ENCODE results near the gene THBS1.

THBS1 gene

DNA sequence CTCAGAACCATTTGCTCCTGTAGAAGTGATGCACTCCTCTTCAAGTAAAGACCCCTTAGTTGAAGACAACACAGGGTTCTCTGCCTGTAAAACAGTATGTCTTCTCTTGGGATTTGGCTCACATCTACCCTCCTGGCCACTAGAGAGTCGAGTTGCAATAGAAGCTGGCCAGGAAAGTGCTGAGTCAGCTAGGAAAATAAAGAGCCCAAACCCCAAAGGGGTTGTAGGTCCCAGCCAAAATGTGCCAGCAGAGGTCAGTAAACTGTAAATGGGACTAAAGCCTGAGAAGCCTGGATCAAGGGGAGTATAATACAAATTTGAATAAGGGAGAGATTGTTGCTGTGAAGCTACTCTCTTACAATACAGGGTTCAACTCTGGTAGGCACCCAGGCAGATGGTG is 37.2 kb upstream of the THBS1 start:
- TF ChIP-seq ZFX (IDR thresholded peaks at IDR 0.05; ENCODE audit: borderline replicate concordance), result no peak
- TF ChIP-seq, protein P1, sequence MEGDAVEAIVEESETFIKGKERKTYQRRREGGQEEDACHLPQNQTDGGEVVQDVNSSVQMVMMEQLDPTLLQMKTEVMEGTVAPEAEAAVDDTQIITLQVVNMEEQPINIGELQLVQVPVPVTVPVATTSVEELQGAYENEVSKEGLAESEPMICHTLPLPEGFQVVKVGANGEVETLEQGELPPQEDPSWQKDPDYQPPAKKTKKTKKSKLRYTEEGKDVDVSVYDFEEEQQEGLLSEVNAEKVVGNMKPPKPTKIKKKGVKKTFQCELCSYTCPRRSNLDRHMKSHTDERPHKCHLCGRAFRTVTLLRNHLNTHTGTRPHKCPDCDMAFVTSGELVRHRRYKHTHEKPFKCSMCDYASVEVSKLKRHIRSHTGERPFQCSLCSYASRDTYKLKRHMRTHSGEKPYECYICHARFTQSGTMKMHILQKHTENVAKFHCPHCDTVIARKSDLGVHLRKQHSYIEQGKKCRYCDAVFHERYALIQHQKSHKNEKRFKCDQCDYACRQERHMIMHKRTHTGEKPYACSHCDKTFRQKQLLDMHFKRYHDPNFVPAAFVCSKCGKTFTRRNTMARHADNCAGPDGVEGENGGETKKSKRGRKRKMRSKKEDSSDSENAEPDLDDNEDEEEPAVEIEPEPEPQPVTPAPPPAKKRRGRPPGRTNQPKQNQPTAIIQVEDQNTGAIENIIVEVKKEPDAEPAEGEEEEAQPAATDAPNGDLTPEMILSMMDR (IDR thresholded peaks at IDR 0.05), result no peak

DNA sequence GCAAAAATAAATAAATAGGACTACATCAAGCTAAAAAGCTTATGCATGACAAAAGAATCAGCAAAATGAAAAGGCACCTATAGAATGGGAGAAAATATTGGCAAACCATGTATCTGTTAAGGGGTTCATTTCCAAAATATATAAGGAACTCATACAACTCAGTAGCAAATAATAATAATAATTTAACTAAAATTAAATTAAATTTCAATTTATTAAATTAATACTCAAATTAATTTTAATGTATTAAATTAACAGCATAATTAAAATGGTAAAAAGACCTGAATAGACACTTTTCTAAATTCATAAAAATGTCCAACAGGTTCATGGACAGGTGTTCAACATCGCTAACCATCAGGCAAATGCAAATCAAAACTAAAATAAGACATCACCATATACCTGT is 34.0 kb upstream of the THBS1 start:
- TF ChIP-seq, protein P1 (IDR thresholded peaks at IDR 0.05), result no peak
- no peak for TF ChIP-seq ZFX (IDR thresholded peaks at IDR 0.05; ENCODE audit: borderline replicate concordance)
- no peak overlapping the region for H3K27ac ChIP-seq

More for the DNA sequence above, 37.2 kb upstream of the THBS1 start:
- no peak overlapping the region for H3K27ac ChIP-seq

GRCh38 chr15:39548561-39548960 is 32.3 kb upstream of the THBS1 start:
- TF ChIP-seq, protein P1 (IDR thresholded peaks at IDR 0.05), result no peak
- TF ChIP-seq ZFX (IDR thresholded peaks at IDR 0.05; ENCODE audit: borderline replicate concordance), result no peak

GRCh38 chr15:39549912-39550311 is 31.0 kb upstream of the THBS1 start:
- no peak overlapping the region for H3K27ac ChIP-seq
- no peak for TF ChIP-seq ZFX (IDR thresholded peaks at IDR 0.05; ENCODE audit: borderline replicate concordance)
- TF ChIP-seq, protein P1 (IDR thresholded peaks at IDR 0.05), result no peak

More at GRCh38 chr15:39548561-39548960, 32.3 kb upstream of the THBS1 start:
- no peak overlapping the region for H3K27ac ChIP-seq

GRCh38 chr15:39551476-39551875 is 29.4 kb upstream of the THBS1 start:
- no peak overlapping the region for H3K27ac ChIP-seq
- TF ChIP-seq ZFX (IDR thresholded peaks at IDR 0.05; ENCODE audit: borderline replicate concordance), result no peak
- TF ChIP-seq, protein P1 (IDR thresholded peaks at IDR 0.05), result no peak

DNA sequence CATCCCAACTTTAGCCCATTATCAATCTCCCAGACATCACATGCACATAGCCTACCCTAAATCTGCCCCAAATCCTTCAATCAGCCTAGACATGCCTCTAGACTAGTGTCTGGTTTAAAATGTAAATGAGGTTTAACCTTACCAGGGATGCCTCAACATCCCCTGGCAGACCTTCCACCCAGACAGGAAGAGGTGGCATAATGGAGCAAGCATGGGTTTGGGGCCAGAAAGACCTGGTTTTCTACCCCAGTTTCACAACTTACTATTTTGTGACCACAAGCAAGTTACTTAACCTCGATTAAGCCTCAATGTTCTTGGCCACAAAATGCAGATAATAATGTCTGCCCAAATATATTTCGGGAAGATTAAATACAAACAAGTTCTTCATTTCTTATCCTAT is 28.3 kb upstream of the THBS1 start:
- TF ChIP-seq, protein P1 (IDR thresholded peaks at IDR 0.05), result no peak
- no peak for TF ChIP-seq ZFX (IDR thresholded peaks at IDR 0.05; ENCODE audit: borderline replicate concordance)
- H3K27ac ChIP-seq, result no peak overlapping the region

GRCh38 chr15:39553947-39554693 is 26.8 kb upstream of the THBS1 start:
- H3K27ac ChIP-seq, result peak overlapping the region; percentile 17; the same call in 1 of the 2 replicates

More at GRCh38 chr15:39553947-39554693, 26.8 kb upstream of the THBS1 start:
- TF ChIP-seq, protein P1 (IDR thresholded peaks at IDR 0.05), result no peak
- no peak for TF ChIP-seq ZFX (IDR thresholded peaks at IDR 0.05; ENCODE audit: borderline replicate concordance)
